Neural crest cell (in vitro differentiated cells): ENCODE results near the gene OR52N1. TPM values are rescaled to one million over a fixed set of nuclear protein-coding genes. Genes with fewer than 3 reads are reported as not detected.

ENCODE experiments used
- DNase-seq: peaks from one replicate; pipeline ENCODE4 v3.0.0; 2021; ENCODE audit warnings: low read depth, mixed read lengths, low spot score
- H3K27ac Mint-ChIP-seq: one replicate; pipeline ENCODE4 v1.8.0; 2021; ENCODE audit warnings: mild to moderate bottlenecking, mixed read lengths; ENCODE audit not compliant: unreplicated experiment
- H3K27me3 Mint-ChIP-seq: 2 replicates; pipeline ENCODE4 v1.8.0; 2021; ENCODE audit warnings: low read depth, mild to moderate bottlenecking, mixed read lengths
- H3K36me3 Mint-ChIP-seq: 2 replicates; pipeline ENCODE4 v1.8.0; 2021; ENCODE audit warnings: low read depth, mild to moderate bottlenecking, mixed read lengths
- H3K4me1 Mint-ChIP-seq: 2 replicates; pipeline ENCODE4 v1.8.0; 2021; ENCODE audit warnings: mixed read lengths
- H3K4me3 Mint-ChIP-seq: one replicate; pipeline ENCODE4 v1.8.0; 2021; ENCODE audit warnings: mild to moderate bottlenecking, mixed read lengths
- H3K9me3 Mint-ChIP-seq: 2 replicates; pipeline ENCODE4 v1.8.0; 2021; ENCODE audit warnings: mixed read lengths
- total RNA-seq: library from RNA; stranded (reverse); gene quantifications from 2 replicates; pipeline ENCODE4 v1.2.1, GENCODE V29; 2021
- TF ChIP-seq, protein P1 (sequence below): fragments of 200-600 bp; sonication (generic); conservative IDR thresholded peaks from 2 replicates; pipeline ENCODE4 v1.5.0; 2021; ENCODE audit warnings: antibody characterized with exemption, mild to moderate bottlenecking

The OR52N1 gene
- total RNA-seq, 1 donor from 2014 or later: not detected

DNA sequence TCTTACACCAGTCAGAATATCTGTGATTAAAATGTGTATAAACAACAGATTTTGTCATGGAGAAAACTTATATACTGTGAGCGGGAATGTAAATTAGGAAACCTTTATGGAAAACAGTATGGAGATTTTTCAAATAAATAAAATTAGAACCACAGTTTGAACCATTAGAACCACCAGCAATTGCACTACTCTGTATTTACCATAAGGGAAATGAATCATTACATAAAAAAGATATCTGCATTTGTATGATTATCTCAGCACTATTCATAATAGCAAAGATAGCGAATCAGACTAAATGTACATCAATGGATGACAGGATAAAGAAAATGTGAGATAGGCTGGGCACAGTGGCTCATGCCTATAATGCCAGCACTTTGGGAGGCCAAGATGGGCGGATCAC is 44.5 kb downstream of the OR52N1 start:
- Mint-ChIP-seq H3K9me3 (no peaks in the 10 kb centered on the region), H3K36me3 (no peaks in the 10 kb centered on the region), H3K4me1 (no peaks in the 10 kb centered on the region), H3K27ac (no peak overlapping the region), H3K4me3 (no peak overlapping the region), H3K27me3 (peaks cover 18% of the 10 kb centered on the region)
- TF ChIP-seq, protein P1, sequence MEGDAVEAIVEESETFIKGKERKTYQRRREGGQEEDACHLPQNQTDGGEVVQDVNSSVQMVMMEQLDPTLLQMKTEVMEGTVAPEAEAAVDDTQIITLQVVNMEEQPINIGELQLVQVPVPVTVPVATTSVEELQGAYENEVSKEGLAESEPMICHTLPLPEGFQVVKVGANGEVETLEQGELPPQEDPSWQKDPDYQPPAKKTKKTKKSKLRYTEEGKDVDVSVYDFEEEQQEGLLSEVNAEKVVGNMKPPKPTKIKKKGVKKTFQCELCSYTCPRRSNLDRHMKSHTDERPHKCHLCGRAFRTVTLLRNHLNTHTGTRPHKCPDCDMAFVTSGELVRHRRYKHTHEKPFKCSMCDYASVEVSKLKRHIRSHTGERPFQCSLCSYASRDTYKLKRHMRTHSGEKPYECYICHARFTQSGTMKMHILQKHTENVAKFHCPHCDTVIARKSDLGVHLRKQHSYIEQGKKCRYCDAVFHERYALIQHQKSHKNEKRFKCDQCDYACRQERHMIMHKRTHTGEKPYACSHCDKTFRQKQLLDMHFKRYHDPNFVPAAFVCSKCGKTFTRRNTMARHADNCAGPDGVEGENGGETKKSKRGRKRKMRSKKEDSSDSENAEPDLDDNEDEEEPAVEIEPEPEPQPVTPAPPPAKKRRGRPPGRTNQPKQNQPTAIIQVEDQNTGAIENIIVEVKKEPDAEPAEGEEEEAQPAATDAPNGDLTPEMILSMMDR: no peak
- no peak for DNase-seq

DNA sequence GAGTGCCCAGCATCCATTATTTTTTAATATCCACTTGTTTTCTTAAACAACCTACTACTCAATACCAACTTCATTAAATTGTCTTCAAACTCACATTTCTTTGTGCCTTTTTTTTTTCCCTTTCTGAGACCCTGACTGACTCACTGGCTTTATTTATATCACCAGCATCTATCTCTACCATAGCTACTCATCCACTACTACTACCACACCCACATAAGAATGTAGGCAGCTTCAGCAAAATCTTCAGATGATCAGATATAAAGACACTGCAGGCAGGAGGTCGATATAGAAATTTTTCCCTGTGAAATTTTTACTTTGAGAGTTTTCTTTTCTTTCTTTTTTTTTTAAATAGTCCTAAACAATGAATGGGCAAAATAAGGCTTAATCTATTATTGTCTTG is 52.6 kb downstream of the OR52N1 start:
- TF ChIP-seq, protein P1: no peak
- H3K9me3 Mint-ChIP-seq: no peaks in the 10 kb centered on the region
- no peak for DNase-seq

DNA sequence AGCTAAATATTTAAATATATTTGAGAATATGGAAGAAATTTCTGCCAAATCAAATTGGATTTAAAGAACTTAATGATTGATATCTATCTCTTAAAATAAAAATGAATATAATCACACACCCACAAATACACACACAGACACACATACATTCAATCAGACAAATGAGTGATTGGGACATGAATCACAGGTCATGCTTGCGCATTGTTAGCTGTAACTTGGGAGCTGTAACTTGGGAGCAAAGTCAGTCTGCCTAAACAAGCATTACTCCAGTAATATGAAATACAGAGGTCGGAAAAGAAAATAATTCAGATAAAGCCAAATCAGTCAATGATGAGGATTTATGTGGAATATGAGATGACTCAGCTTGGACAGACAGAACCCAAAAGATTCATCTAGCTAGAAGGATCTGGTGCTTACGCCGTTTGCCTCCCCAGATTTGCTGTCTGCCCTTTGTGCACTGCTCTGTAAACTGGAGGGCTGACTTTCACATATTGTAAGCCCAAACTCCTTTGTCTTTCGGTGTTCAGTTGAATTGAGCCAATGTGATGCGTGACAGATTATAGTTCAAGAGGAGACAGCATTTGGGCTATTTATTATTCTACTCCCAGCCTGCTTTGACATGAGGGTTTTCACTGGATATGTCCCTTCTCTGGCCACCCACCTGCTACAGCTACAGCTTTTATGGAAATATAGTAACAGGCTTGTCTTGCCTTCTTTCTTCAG is 53.2 kb downstream of the OR52N1 start:
- no peak overlapping the region for H3K4me3 Mint-ChIP-seq
- DNase-seq: no peak
- peaks cover 33% of the 10 kb centered on the region for H3K27me3 Mint-ChIP-seq

More for the DNA sequence above, 52.6 kb downstream of the OR52N1 start:
- H3K4me1 Mint-ChIP-seq: peaks cover 9% of the 10 kb centered on the region
- H3K27me3 Mint-ChIP-seq: peaks cover 39% of the 10 kb centered on the region
- no peaks in the 10 kb centered on the region for H3K36me3 Mint-ChIP-seq
- H3K4me3 Mint-ChIP-seq: no peak overlapping the region
- H3K27ac Mint-ChIP-seq: no peak overlapping the region

DNA sequence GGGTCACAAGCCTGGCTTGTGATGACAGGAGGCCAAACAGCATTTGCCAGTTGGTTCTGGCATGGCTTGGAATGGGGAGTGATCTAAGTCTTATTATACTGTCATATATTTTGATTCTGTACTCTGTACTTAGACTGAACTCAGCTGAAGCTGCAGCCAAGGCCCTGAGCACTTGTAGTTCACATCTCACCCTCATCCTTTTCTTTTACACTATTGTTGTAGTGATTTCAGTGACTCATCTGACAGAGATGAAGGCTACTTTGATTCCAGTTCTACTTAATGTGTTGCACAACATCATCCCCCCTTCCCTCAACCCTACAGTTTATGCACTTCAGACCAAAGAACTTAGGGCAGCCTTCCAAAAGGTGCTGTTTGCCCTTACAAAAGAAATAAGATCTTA is 54.0 kb downstream of the OR52N1 start:
- DNase-seq: no peak
- Mint-ChIP-seq H3K9me3 (no peaks in the 10 kb centered on the region), H3K27ac (no peak overlapping the region), H3K4me3 (no peak overlapping the region), H3K36me3 (no peaks in the 10 kb centered on the region), H3K27me3 (peaks cover 28% of the 10 kb centered on the region), H3K4me1 (peaks cover 9% of the 10 kb centered on the region)
- TF ChIP-seq, protein P1: no peak

More for the DNA sequence above, 53.2 kb downstream of the OR52N1 start:
- H3K36me3 Mint-ChIP-seq: no peaks in the 10 kb centered on the region
- TF ChIP-seq, protein P1: no peak
- no peak overlapping the region for H3K27ac Mint-ChIP-seq
- no peaks in the 10 kb centered on the region for H3K9me3 Mint-ChIP-seq
- H3K4me1 Mint-ChIP-seq: peaks cover 9% of the 10 kb centered on the region

Other genes starting within 250 kb of the OR52N1 start
- not detected in 2 replicates for gene OR52H1, start 242.7 kb downstream of the OR52N1 start, total RNA-seq
- gene OR52B6, start 210.4 kb downstream of the OR52N1 start, total RNA-seq: not detected in 2 replicates
- 11.8 and 13.7 TPM in 2 replicates for gene TRIM6, start 194.6 kb downstream of the OR52N1 start, total RNA-seq
- 1.1 TPM in 1 of 2 replicates, not detected in the other for gene TRIM34, start 166.3 kb downstream of the OR52N1 start, total RNA-seq
- gene TRIM5, start 106.2 kb downstream of the OR52N1 start, total RNA-seq: 32.7 and 34.0 TPM in 2 replicates
- gene TRIM22, start 101.5 kb downstream of the OR52N1 start, total RNA-seq: 2.2 and 3.1 TPM in 2 replicates
- gene OR56B1, start 54.8 kb downstream of the OR52N1 start, total RNA-seq: not detected in 2 replicates
- not detected in 2 replicates for gene OR52N4, start 37.0 kb downstream of the OR52N1 start, total RNA-seq
- not detected in 2 replicates for gene OR52N5, start 7.9 kb downstream of the OR52N1 start, total RNA-seq
- gene OR52N2, start 17.7 kb upstream of the OR52N1 start, total RNA-seq: not detected in 2 replicates
- gene OR52E6, start 50.6 kb upstream of the OR52N1 start, total RNA-seq: not detected in 2 replicates
- not detected in 2 replicates for gene OR52E8, start 66.4 kb upstream of the OR52N1 start, total RNA-seq
- not detected in 2 replicates for gene OR52E4, start 89.4 kb upstream of the OR52N1 start, total RNA-seq
- not detected in 2 replicates for gene OR52E5, start 101.9 kb upstream of the OR52N1 start, total RNA-seq
- gene OR56A3, start 151.0 kb upstream of the OR52N1 start, total RNA-seq: not detected in 2 replicates
- gene OR56A5, start 177.2 kb upstream of the OR52N1 start, total RNA-seq: not detected in 2 replicates
- 0.30 TPM in 1 of 2 replicates, not detected in the other for gene OR52L1, start 195.7 kb upstream of the OR52N1 start, total RNA-seq
- gene OR56A4, start 215.7 kb upstream of the OR52N1 start, total RNA-seq: 0.25 and 0.26 TPM in 2 replicates
- gene OR56A1, start 239.5 kb upstream of the OR52N1 start, total RNA-seq: 0.14 and 0.16 TPM in 2 replicates